COLO829 (cell line): ENCODE measurements around the gene RFX3.
"Not testable (repeated sequence)": the region's sequence is repeated elsewhere in the genome, so short reads cannot be mapped to it uniquely, and the experiment has no call there.

ENCODE experiments used
- DNase-seq: peaks from one replicate; pipeline ENCODE4 v3.0.0; 2012; ENCODE audit warnings: low spot score

RFX3 gene

DNA sequence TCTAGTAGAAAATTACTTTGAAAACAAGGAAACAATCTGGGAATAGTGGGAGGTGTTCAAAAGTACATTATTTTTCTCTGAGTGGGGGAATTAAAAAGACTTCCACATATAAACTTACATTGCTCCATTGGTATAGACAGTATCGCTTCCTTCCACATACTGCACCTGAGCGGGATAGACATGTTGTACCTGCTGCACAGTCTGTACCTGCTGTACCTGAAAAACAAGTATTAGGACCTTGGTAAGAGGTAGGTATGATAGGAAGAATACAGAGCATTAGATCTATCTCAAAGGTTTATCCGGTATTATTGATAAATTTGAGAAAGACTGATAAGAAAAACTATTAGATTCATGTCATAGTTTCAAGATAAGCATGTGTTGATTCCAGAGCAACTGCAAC is 179.3 kb downstream of the RFX3 start:
- no peak for DNase-seq

DNA sequence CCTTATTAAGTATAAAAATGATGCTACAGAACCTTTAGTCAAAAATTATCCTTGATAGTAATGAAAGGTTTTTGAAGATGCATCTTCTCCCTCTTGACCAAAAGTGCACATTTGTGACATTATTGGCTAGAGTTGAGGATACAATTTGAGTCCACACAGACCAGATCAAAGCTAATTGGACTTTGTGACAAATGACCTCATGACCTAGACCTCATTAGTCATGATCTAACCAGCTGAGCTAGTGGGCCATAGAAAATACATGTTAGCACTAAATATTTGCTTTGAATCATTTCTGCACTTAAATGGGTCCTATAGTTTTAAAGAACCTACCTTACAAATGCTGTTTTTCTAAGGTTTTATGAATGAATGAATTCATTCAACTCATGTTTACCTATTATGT is 182.1 kb downstream of the RFX3 start:
- DNase-seq: no peak

DNA sequence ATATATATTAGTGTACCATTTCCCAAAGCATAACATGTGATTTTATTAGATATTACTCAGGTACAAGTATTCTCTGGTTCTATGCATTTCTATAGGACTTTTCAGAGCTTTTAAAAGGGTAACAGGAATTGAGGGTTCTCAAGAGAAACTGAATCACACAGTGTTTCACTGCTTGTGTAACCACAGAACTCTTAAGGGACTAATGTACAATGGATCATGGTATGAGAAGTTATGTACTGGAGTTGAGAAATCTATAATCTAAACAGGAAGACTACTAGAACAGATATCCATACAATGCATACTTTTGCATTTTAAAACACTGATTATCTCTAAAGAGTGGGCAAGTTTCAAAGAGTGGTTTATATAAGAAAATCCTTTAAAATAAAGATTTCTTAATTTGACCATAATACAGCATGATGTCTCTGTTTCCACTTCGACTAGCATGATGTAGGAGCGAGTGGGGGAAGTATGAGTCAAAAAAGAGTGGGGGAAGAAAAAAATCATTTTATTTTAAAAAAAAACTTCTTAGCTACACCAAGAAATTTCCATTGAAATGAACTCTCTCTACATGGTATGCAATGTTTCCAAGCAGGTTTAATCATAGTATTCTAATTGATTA is 183.5 kb downstream of the RFX3 start:
- no peak for DNase-seq

DNA sequence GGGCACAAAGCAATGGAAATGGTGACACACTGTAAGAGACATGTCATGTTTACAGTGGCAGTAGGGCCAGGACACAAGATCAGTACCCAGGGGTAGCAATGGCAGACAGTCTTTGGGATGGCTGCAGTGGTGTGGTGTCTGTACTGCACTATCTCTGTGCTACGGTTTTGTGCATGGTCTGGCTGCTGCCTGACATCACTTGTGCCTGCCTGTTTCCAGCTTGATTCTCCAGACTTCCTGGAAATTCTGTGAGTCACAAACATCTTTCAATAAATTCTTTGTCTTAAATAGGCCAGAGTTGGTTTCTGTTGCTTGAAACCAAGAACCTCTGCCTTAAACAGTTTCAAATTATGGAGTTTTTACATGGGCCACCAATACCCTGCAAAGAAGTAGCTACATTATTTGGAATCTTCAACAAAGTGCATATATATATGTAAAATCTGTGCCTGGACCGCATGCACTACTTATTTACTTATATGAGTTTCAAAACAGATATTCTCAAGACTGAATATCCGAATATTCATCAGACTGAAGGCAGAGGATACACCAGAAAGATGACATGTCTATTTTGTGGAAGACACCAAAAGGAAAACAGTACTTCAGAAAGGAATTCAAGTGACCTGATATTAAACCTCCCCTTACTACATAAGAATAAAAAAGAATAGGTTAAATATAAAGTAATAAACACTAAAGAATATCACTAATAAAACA is 188.1 kb downstream of the RFX3 start:
- DNase-seq: peak; percentile 77

DNA sequence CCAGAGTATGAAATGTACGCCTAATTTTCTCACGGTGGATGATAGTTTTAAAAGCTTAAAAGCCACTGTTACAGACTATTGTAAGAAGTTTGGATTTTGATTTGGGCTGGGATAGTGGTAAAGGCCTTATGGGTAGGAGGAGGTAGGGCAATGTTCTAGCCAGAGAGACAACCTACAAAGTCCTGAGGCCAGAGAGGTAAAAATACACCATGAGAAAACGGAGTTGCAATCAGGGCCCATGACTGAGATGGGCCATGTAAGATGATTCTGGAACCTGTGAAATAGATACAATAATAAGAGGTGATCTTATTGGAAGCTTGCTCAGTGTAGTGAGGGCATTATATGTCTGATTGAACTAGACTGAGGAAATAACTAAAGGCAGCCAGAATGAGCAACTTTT is 188.8 kb downstream of the RFX3 start:
- DNase-seq: no peak

DNA sequence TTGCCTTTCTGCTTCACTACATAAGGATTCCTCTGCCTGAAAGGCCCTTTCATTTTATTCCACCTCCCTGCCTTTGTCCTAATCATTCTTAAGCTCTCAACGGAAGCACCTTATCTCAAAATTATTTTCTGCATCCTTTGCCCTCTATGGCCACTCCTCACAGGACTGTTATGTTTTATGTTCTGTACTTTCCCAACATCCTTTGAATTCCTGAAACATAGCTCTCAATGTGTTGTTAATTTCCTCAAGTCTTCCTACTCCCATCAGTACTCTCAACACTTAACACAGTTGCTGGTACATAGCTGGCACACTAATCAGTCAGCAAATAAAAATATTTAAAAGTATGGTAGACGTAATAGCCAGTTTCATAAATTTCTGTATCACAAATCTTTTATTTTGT is 193.0 kb downstream of the RFX3 start:
- no peak for DNase-seq

DNA sequence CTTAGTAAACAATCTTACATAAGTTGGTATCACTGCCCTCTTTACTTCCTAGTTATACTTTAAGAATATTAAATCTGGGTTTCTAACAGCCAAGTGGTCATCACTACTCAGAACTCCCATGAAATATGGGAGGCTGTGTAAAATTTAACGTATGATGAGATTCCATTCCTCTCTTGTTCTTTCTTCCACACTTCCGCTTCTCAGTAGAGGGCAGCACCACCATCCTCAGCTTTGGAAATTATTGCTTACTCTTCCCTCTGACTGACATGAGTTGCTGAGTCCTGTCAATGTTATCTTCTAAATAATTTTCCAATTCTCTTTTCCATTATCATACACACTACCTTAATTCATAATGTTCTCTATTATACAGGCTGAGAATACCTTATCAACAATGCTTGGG is 194.0 kb downstream of the RFX3 start:
- peak; percentile 6 for DNase-seq

DNA sequence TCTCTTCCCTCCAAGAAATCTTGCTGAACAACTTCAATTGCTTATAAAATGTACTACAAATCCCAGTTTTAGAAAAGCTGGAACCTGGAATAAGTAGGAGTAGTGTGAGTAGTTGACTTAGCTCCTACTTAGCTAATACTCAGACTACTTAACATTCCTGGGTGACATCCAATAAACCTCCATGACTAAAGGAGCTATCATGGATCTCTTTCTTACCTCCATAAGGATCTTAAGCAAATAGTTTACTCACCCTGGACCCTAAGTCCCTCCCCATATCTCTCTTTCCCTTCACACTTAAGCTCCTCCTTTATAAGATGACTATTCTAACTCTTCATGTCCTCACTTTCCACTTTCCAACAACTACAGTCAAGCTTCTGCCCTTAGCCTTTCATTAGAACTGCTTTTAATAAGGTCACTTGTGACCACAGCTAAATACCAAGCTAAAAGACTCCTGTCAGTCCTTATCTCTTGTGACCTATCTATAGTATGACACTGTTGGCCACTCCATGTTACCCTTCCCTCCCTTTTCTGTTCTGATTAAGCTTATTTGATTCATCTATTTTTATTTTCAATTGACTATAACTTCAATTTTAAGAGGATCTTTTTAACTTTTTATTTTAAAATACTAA is 194.9 kb downstream of the RFX3 start:
- no peak for DNase-seq

DNA sequence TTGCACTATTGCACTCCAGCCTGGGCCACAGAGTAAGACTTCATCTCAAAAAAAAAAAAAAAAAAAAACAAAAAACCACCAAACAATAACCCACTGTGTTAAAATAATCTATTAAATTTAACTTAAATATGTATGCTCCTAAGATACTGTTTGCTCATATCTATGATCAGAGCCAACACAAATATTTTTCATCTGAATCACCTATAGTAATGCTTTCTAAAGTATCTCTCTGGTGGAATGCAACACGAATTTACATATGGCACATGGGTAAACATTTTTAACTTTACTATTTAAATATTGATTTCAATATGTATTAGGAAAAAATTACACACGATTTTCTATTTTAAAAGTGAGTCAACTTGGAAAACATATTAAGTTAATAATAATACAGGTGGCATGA is 196.4 kb downstream of the RFX3 start:
- no peak for DNase-seq

DNA sequence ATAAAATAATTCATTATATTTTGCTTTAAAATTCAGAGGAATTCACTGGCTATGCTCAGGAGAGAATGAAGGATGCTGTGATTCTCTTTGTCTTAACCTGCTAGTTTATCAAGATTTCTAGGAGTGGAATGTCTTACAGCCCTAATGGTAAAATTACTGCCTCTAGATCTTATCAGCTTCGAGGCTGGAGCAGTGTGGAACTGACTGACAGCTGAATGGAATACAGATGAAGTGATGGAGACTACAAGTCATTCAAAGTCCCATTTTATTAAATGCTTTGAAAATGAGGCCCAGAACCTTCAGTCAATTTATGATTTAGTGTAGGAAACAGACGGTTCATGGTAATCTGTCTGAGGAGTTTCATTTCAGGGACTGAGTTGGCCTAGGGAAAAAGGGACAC is 202.1 kb downstream of the RFX3 start:
- no peak for DNase-seq

DNA sequence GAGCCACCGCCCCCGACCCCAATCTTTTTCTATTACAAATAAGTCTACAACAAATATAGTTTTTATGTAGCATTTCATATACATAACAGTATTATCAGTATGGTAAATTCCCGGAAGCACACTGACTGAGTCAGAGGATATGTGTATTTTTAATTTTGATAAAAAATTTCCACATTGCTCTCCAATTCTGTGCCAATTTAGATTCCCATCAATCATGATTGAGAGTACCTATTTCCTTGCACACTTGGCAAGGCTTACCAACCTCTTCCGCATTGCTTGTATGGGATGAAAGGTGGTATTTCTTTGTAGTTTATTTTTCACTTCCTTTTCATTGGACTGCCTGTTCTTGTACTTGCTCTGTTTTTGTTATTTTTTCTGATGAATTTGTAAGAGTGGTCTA is 204.6 kb downstream of the RFX3 start:
- DNase-seq: no peak

DNA sequence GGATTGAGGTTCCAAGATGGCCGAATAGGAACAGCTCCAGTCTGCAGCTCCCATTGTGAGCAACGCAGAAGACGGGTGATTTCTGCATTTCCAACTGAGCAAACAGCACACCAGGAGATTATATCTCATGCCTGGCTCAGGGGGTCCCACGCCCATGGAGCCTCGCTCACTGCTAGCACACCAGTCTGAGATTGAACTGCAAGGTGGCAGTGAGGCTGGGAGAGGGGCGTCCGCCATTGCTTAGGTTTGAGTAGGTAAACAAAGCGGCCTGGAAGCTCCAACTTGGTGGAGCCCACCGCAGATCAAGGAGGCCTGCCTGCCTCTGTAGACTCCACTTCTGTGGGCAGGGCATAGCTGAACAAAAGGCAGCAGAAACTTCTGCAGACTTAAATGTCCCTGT is 213.2 kb downstream of the RFX3 start:
- DNase-seq: not testable (repeated sequence)

DNA sequence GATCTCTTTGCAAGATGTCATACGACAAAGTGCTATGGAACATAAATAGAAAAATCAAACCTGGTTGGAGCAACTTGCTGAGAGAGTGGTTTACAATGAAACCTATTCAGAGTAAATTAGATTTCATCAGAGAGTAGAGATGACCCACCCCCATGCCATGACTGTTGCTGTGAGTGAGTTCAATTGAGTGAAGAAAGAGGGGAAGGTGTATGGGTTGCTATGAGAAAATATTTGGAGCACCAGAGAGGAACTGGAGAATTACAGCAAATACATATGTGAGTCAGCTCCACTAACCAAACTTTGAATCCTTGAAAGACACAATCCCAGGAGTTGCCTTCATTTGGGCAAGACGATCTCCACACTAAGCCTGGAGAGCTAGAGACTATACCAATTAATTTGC is 217.2 kb downstream of the RFX3 start:
- DNase-seq: no peak

DNA sequence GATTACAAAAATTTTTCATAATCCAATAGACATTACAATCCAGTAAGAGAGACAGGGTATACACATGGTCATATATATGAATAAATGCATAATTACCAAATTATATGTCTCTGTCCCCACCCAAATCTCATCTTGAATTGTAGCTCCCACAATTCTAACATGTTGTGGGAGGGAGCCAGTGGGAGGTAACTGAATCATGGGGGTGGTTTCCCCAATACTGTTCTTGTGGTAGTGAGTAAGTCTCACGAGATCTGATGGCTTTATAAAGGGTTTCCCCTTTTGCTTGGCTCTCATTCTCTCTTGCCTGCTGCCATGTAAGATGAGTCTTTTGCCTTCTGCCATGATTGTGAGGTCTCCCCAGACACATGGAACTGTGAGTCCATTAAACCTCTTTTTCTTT is 221.4 kb downstream of the RFX3 start:
- DNase-seq: not testable (repeated sequence)

DNA sequence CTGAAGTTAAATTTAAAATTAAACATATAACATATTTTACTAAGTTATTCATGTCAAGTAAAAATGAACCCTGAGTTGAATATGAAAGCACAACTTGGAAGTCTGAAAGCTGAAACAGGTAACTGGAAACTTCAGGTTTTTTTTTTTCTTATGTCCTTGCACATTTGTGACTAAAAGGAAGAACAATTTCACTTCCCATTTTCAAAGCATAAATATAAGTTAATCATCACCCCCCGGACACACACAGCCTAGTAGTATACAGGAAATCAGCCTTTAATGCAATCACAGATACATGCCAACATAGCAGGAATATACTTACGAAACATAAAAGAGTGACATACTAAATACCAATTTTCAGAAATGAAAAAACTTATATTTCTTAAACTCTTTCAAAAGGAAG is 225.9 kb downstream of the RFX3 start:
- DNase-seq: no peak

DNA sequence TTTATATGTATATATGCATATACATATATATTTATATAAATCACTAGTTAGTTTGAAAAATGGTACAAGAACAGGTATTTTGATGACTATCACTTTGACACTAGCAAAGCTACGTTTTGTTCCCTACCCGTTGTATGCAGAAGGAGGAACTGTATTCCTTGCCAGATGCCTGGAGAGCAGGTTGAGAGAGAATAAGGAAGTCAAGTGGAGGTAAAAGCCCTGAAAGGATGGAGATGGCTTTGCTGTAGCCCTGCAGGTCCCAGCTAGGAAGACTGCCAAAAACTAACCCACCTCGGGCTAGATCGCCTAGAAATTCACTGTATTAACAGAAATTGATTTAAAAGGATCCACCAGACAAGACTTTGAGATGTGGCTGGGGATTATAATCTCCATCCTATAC is 229.3 kb downstream of the RFX3 start:
- no peak for DNase-seq

DNA sequence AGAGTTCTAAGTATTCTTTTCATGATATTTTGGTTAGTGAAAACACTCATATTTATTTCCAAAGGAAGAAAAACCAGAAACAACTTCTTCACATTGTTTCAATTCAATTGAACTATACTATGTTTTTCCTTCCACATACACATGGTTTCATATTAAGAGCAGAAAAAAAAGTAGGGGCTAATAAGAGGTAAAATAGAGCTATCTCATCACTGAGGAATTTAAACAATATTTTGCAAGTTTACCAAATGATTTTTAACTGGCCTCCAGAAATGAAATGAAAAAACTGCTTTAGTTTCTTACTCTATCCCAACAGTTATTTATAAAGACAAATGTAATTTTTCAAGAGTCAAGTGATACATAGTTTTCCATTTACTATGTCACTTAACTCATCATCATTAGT is 233.5 kb downstream of the RFX3 start:
- no peak for DNase-seq

DNA sequence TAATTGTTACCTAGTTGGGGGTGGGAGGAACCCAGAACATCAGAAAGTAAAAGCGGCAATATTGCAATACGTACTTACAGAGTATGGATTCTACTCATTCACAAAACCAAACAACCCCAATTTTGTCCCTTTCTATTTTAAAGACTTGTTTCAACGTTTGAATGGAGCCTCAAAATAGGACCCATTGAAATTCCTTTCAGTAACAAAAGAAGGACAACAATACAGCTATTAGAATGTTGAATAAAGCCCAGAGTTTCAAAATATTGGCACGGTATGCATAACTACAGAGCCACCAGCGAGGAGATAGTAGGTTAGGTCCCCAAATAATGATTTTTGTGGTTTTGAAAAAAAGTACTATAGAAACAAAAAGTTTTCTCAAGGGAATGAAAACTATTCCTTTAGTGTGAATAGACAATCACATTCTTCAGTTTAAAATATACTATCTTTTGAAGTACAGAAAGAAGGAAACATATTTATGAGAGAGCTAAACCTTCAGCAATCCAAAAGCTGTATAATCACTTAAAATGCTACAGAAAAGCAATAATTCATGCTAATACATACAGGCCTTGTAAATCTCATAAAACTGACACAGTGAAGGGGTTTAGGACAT is 235.5 kb downstream of the RFX3 start:
- no peak for DNase-seq

DNA sequence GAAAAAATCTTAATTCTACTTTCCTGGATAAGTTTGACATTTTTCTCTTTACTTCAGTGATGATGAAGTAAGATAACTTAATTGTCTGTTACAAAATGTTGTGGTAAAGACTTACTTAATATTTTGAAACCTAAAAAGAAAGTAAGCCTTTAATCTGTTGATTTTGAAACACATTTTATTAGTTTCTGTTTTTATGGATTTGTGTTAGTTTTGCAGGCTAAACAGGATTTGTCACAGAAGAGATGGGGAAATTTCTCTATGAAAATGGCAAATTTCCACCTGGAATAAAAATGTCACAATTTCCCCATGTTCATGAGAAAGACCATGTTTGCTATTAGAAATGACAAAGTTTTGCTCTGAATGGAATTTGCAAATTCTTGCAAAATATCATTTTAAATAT is 237.1 kb downstream of the RFX3 start:
- DNase-seq: no peak

DNA sequence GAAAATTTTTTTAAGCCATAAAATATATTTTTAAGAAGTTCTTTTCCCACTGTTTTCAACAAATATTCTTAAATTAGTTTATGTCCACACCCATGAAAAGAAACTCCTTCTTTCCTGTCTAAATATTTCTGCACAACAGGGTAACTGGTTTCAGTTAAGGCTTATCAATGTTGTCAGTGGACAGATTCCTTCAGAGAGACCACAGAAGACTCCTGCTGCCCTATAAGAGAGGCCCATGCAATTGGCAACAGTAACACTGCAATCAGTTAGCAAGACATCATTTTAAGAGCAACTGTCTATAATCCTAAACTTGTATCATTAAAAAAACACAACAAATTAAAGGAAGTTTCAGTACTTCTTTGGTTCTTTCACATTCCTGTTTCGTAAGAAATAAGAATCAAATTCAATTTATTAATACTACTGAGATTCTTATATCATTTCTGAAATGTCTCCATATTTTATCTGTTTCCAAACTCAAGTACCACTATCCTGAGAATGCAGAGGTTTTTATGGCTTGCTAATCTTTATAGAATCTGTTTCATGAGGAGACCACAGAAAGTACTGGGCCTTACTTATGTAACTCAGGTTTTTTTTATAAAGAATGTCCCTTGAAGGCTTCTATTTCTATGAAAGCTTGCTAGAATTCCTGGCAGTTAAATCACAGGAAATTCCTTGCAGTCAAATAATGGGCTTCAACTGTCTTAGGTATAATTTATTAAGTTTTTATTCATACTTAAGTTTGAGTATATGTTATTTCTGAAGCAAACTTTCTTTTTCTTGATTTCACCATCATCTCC is 240.2 kb downstream of the RFX3 start:
- DNase-seq: no peak

DNA sequence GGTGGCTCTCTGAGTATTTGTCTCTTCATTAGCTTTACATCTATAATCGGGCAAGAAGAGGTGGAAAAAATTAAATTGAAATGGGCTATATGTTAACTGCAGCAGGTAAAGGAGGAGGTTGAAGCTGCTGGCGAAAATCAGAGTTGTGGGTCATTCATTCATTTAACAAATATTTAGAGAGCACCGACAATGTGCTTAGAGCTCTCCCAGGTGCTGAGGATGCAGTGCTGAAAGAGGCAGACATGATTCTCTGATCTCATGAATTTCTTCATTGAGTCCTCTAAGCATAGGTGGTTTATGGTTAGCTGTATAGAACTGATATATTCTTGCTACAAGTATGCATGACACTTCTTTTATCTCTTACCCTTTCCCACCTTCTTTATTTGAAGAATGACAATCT is 243.4 kb downstream of the RFX3 start:
- DNase-seq: no peak

DNA sequence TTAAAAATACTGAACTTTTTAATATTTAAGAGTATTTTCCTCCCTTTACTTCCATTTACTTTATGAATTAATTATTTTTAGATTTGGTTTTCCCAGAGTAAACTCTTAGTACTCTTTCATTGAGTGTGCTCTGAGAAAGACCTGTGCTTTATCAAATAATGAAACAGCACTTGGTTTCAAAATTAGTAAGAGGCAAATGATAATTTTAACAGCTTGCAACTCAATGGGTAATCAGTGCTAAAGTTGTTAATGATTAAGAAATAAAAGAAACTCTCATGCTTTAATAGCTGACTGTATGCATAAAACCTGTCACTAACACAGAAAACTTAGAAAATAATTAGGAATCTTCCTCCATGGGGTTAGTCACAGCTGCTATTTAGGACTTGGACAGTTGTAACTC is 244.4 kb downstream of the RFX3 start:
- DNase-seq: no peak

DNA sequence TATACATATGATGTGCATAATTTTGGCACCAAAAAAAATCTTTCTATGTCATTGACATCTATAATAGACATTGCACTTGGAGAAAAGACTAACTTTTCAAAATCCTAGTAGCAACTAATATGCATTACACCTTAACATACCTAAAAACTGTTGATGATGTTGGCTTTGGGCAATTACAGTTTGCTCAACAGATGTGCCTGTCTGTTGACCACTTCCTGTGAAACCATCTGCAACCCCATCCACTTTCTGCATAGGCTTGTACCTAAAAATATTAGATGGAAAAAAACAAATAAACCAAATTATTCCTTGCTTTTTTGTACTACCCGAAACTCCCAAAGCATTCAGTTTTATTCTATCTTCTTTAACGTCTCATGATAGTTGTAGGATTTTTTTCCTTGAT is 248.6 kb downstream of the RFX3 start:
- DNase-seq: no peak
